MV-4-11 (cell line): ENCODE results near the gene CAT.

ENCODE experiments used
- DNase-seq: peaks from one replicate; lab custom pipeline; 2025; lab: John Stamatoyannopoulos, UW

CAT gene

GRCh38 chr11:34495724-34496377, 57.1 kb downstream of the CAT start:
- DNase-seq: no peak

- no peak for DNase-seq
These were observed 61.2 kb downstream of the CAT start for GRCh38 chr11:34499719-34500500.

GRCh38 chr11:34501500-34501899, 62.8 kb downstream of the CAT start:
- peak; percentile 61 for DNase-seq

DNA sequence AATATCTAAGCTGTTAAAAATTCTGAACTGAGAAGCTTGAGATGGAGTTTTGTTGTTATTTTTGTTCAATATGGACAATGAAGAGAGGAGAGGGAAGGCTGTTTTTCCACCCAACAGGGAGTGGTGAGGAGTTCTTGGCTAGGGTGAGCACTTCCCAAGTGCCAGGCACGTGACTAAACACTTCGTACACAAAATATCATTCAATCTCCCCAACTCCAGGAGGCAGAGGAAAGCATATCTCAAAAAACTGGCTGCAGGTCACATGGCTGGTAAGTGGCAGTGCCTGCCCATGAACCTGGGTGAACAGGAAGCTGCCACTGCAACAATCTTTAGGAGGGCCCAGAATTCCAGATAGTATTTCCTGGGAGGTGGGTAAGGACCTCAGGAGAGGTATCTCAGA, 63.2 kb downstream of the CAT start:
- no peak for DNase-seq

- DNase-seq: no peak
These were observed 64.2 kb downstream of the CAT start for GRCh38 chr11:34502949-34503348.

DNA sequence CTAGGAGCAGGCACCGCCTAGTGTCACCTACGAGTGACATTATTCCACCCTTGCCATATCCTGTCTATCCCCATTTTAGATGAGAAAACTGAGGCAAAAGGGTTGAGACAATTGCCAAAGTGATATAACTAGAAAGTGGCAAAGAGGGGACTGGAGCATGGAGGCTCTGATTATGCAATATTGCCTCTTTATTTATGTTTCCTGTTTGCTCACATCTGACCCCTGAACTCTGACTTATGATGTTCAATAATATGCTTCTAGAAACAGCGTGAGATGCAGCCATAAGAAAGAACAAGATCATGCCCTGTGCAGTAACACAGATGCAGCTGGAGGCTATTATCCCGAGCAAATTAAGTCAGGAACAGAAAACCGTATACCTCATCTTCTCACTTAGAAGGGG, 67.1 kb downstream of the CAT start:
- peak; percentile 23 for DNase-seq

GRCh38 chr11:34507156-34507555, 68.4 kb downstream of the CAT start:
- DNase-seq: no peak

- no peak for DNase-seq
These were observed 68.9 kb downstream of the CAT start for GRCh38 chr11:34507610-34508009.

- DNase-seq: no peak
These were observed 69.8 kb downstream of the CAT start for GRCh38 chr11:34508524-34508923.

DNA sequence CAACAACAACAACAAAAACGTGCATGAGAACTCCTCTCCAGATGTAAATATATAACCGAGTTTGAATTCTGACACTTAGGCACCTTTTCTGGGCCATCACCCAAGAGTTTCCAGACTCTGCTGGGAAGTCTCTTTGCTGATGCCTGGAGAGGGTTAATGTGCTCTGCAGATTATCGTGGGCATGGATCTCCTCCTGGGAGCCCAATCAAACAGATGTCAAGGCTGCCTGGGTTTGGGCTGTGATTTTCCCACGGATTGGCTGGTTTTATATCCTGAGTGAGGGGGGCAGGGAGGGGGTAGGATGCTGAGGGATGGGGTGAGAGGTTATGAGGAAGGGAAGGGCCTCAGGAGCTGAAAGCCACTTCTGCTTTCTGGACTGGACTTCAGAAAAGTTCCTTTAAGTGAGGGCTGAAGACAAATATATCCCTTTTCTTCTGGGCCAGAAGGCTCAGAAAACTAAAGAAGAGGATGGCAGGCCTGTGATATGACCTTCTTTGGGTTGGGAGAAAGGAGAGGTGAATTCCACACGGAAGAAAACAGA, 70.7 kb downstream of the CAT start:
- DNase-seq: peak; percentile 53

DNA sequence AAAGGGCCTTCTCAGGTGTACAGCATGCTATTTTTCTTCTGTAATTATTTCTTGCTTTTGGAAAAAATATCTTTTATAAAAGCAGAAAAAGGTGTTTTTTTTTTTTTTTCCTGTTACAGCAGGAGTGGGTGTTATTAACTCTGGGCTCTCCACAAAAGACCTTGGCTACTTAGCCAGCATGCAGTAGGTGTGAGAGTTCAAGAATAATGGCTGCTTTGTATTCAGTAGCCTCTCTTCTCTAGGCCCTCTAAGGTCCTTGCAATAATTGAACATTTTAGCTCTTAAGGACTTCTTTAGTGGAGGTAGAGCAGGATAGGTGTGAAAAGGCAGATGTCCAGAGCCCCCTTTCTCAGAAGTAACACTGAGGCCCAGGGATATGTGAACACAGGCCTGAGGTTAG, 71.5 kb downstream of the CAT start:
- no peak for DNase-seq

- no peak for DNase-seq
These were observed 71.9 kb downstream of the CAT start for GRCh38 chr11:34510673-34511072.

DNA sequence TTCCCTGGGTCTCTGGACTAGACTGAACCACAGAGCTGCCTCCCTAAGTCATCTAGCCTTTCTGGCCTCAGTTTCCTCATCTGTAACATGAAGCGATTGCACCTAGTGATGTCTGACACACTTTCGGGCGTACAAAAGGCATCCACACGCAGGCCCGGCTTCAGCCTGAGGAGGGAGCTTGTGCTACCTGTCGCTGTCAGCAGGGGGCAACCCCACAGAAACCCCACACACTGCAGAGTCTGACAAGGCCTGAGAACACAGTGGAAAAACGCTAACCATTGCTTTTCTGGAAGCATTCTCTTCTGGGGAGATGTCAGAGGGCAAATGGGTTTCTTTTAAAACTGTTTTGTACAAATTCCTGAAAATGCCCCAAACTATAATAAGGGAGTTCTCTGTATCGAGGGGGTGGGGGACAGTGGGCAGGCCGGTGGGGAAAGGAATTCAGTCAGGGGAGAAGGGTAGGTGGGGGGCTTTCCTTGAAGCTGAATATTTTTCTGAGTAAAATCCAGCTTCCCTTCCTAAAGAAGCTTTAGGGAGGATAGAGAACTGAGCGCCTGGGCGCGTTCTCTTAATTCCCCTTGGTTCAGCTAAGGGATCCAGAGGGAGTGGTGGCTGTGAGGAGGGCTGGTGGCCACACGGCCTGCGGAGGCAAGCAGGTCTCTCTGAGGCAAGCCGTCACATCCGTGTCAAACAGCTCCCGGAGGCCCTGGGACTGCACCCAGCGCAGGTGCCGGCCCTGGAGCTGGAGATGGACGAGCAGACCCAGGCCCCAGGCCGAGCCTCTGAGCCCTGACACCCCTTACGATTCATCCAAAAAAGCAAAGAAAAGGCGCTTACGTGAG, 74.3 kb downstream of the CAT start:
- DNase-seq: peak; percentile 36

GRCh38 chr11:34513682-34514449, 75.1 kb downstream of the CAT start, which contains the start of gene ELF5:
Gene ELF5 (minus strand): TSS chr11:34513794. CDS start chr11:34505749, 8,045 bp downstream.
- no peak for DNase-seq

DNA sequence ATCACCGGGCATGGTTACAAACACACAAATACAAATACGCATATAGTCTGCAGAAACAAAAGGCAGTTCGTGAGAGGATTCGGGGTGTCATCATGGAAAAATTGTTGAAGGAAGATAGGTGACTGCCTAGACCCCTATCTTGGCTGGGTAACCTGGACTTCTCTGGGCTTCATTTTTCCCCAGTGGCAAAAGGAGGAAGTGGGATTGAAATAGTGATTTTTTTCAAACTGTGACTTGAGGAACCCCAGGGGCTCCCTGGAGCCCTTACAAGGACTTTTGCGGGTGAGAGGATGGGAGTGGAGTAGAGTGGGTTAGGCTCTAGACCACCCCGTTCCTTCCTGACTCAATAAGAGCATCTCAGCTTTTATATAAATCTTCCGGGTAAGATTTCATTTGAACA, 75.9 kb downstream of the CAT start:
- peak; percentile 13 for DNase-seq

GRCh38 chr11:34516247-34517040, 77.7 kb downstream of the CAT start:
- DNase-seq: no peak

GRCh38 chr11:34519595-34520235, 81.0 kb downstream of the CAT start:
- DNase-seq: no peak

GRCh38 chr11:34521265-34521664, 82.5 kb downstream of the CAT start:
- DNase-seq: no peak
